ENCODE data around the gene ZMAT2. TPM values are rescaled to one million over a fixed set of nuclear protein-coding genes. Genes with fewer than 3 reads are reported as not detected.

The ZMAT2 gene
- total and polyA plus RNA-seq, 2 of the 8 experiments (the other 6 are each of a cell fraction or from before 2014, with no cell fraction given), result 56.8 to 65.9 TPM

DNA sequence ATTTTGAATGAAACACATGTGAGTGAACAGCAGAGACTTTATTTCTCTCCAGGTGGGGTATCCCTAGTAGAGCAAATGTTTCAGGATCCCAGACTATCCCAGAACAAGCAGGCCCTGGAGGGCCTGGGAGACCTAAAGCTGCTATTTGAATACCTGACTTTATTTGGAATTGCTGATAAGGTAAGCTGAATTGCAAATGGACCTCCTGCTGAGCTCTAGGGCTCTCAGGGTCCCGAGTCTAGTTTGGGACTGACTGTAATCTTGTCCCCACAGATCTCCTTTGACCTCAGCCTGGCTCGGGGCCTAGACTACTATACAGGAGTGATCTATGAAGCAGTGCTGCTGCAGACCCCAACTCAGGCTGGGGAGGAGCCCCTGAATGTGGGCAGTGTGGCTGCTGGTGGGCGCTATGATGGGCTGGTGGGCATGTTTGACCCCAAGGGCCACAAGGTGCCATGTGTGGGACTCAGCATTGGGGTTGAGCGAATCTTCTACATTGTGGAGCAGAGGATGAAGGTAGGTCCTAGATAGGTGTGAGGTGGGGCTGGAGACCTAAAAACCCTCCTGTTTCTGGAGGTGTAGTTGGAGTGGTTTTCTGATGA is 3.3 kb upstream of the ZMAT2 start:
- 93% methylated on average over 4 of the region's 4 CpGs; no CpG with 5 or more reads in 1 of the 2 experiments for WGBS, 2 experiments (ENCODE audit: extremely low coverage in 1 of 2, insufficient coverage in 1 of 2, insufficient read length in 1 of 2, insufficient replicate concordance in 2 of 2, low coverage in 1 of 2, low lambda C conversion rate in 2 of 2, missing lambda C conversion rate in 1 of 2)
- H3K9ac ChIP-seq (replicated peaks in 1 of 4; ENCODE audit: extremely low read depth in 1 of 4, low read depth in 3 of 4, low read length in 3 of 4), result no peak overlapping the region
- H3K79me1 ChIP-seq (ENCODE audit: low read depth, low read length), result peaks cover 5% of the 10 kb centered on the region
- H3K79me2 ChIP-seq (ENCODE audit: control insufficient read depth in 1 of 2, insufficient read depth in 2 of 2, low read length in 2 of 2), result peaks cover 0 to 31% of the 10 kb centered on the region in 2 experiments; a peak in 2 of 4 replicates
- ChIA-PET POLR2A (ENCODE audit: partially characterized antibody) (interaction anchor here (0.6 to 1.7 kb wide), 6 partner anchors 9 to 304 kb away, joined by 3 to 6 read pairs (median 4); partner anchors contain the start of genes DND1 and SRA1), CTCF (ENCODE audit: partially characterized antibody) (interaction anchor here (1.0 to 1.9 kb wide), 3 partner anchors 9 to 312 kb away, joined by 3 to 5 read pairs (median 5); no protein-coding TSS in a partner anchor)
- no peak for DNase-seq (ENCODE audit: low read depth in 1 of 2, low spot score in 2 of 2)
- no peak overlapping the region for H3K4me2 ChIP-seq (ENCODE audit: insufficient read depth in 1 of 2, low read depth in 2 of 2, low read length in 2 of 2)
- H2BK15ac ChIP-seq (ENCODE audit: low read length), result no peak overlapping the region
- H3K23me2 ChIP-seq (ENCODE audit: low read depth, low read length), result peaks cover 7% of the 10 kb centered on the region; the same call in 1 of the 2 replicates
- no peak overlapping the region for H4K91ac ChIP-seq (replicated peaks; ENCODE audit: insufficient read length, low read length)
- H3K4ac ChIP-seq (replicated peaks; ENCODE audit: insufficient read length, low read depth, low read length), result no peak overlapping the region
- no peak overlapping the region for H2BK12ac ChIP-seq (ENCODE audit: low read depth, low read length)
- no peak for FAIRE-seq
- no peaks in the 10 kb centered on the region for H3K9me3 ChIP-seq (ENCODE audit: insufficient read depth in 2 of 2, low read depth in 1 of 2, low read length in 1 of 2)
- no peak overlapping the region for H2BK20ac ChIP-seq (ENCODE audit: low read length)
- H3K4me3 ChIP-seq (ENCODE audit: extremely low read depth in 1 of 4, insufficient read depth in 2 of 4, low read depth in 3 of 4, low read length in 4 of 4), result no peak overlapping the region
- H2AFZ ChIP-seq (ENCODE audit: low read length), result no peak overlapping the region
- H2BK120ac ChIP-seq (replicated peaks; ENCODE audit: low read depth, low read length), result no peak overlapping the region
- no peak overlapping the region for H4K5ac ChIP-seq (ENCODE audit: insufficient read length, low read depth, low read length)
- H3K4me1 ChIP-seq (replicated peaks in 1 of 4; ENCODE audit: control insufficient read depth in 3 of 4, insufficient read depth in 4 of 4, low read length in 3 of 4), result peaks cover 0 to 4% (median 0%) of the 10 kb centered on the region in 4 experiments; a peak in 1 of 7 replicates
- H3K14ac ChIP-seq (ENCODE audit: insufficient read length), result no peak overlapping the region
- no peak overlapping the region for H3K27ac ChIP-seq (ENCODE audit: low read depth, low read length)
- no peak overlapping the region for H4K8ac ChIP-seq (ENCODE audit: extremely low read depth, insufficient read depth, low read length)
- H3K36me3 ChIP-seq (ENCODE audit: control insufficient read depth in 2 of 4, insufficient read depth in 4 of 4, low read length in 3 of 4), result peaks cover 21 to 60% (median 46%) of the 10 kb centered on the region in 4 experiments
- H3K18ac ChIP-seq (ENCODE audit: extremely low read depth, low read length), result no peak overlapping the region
- H3K56ac ChIP-seq (replicated peaks; ENCODE audit: insufficient read length, low read depth, low read length), result no peak overlapping the region
- peaks cover 1 to 2% of the 10 kb centered on the region in 2 experiments for H4K20me1 ChIP-seq (replicated peaks in 1 of 2; ENCODE audit: control insufficient read depth in 1 of 2, insufficient read depth in 2 of 2, low read length in 2 of 2)
- no peak overlapping the region for H2AK5ac ChIP-seq (ENCODE audit: low read depth, low read length)
- H3K23ac ChIP-seq (ENCODE audit: insufficient read length), result no peak overlapping the region
- no peak overlapping the region for H2BK5ac ChIP-seq (ENCODE audit: low read depth, low read length)
- H3K27me3 ChIP-seq (replicated peaks in 1 of 4; ENCODE audit: control insufficient read depth in 3 of 4, extremely low read depth in 1 of 4, insufficient read depth in 3 of 4, low read length in 3 of 4), result no peaks in the 10 kb centered on the region
- TF ChIP-seq TCF12 (IDR thresholded peaks at IDR 0.05; ENCODE audit: low read depth, low read length) (no peak), JUND (IDR thresholded peaks at IDR 0.05; ENCODE audit: low read length) (no peak), BRCA1 (IDR thresholded peaks at IDR 0.05; ENCODE audit: low read depth, low read length) (no peak), SP2 (IDR thresholded peaks at IDR 0.05; ENCODE audit: low read length) (no peak), TAF7 (optimal IDR thresholded peaks at IDR 0.05; ENCODE audit: borderline replicate concordance, low read depth, low read length) (no peak), RXRA (IDR thresholded peaks at IDR 0.05; ENCODE audit: insufficient read depth, low read depth, low read length) (no peak), NANOG (IDR thresholded peaks at IDR 0.05; ENCODE audit: insufficient read depth, low read depth, low read length, poor library complexity, severe bottlenecking) (no peak), FOSL1 (IDR thresholded peaks at IDR 0.05; ENCODE audit: insufficient read depth, low read depth, low read length) (no peak), SP4 (IDR thresholded peaks at IDR 0.05; ENCODE audit: low read length) (no peak), SIX5 (IDR thresholded peaks at IDR 0.05; ENCODE audit: low read depth, low read length) (no peak), YY1 (IDR thresholded peaks at IDR 0.05; ENCODE audit: low read depth, low read length) (no peak), SIN3A (conservative IDR thresholded peaks at IDR 0.05 in 1 of 2, IDR thresholded peaks at IDR 0.05 in 1 of 2; ENCODE audit: low read depth in 1 of 2, low read length in 2 of 2) (no peak), EZH2 (IDR thresholded peaks at IDR 0.05; ENCODE audit: low read depth, low read length, severe bottlenecking) (no peak), JUN (IDR thresholded peaks at IDR 0.05; ENCODE audit: low read depth, low read length) (no peak)
